Superior temporal gyrus (tissue), 1 donor: ENCODE results near the gene FLNA.
"Not testable (repeated sequence)": the region's sequence is repeated elsewhere in the genome, so short reads cannot be mapped to it uniquely, and the experiment has no call there.

Source experiments
- DNase-seq: peaks from one replicate; pipeline ENCODE4 v3.0.0-alpha.2; 2016; ENCODE audit errors: extremely low spot score

Gene FLNA

DNA sequence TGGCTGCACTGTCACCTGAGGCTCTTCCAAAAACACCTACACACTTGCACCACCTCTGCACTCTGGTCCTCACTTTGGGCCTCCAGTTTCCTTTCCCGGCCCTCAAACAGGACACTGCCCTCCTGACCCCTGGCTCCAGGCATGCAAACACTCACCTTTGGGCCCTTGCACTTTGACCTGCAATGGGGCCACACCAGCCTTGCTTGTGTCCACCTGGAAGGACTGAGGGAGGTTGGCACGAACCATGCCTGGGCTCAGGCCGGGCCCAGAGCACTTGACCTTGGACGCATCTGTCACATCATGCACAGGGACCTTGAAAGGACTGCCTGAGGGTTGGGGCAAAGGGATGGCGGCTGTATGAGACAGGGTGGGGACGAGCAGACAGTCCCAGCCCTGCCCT, 15.6 kb downstream of the FLNA start:
- DNase-seq: no peak

DNA sequence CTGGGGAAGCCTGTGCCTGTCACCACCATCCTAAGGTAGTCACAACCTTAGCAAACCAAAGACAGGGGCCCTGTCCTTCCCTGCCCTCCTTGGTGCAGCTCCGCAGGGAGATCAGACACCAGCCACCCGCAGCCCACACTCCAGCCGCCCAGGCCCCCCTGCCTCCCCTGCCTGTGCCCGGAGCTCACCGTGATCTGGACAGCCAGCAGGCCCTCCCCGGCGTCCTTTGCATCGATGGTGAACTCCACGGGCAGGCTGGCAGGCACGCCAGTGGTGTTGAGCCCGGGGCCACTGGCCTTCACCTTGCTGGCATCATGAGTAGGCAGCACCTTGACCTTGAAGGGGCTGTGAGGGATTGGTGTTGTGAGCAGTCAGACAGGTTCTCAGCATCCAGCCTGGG, 16.4 kb downstream of the FLNA start:
- no peak for DNase-seq

DNA sequence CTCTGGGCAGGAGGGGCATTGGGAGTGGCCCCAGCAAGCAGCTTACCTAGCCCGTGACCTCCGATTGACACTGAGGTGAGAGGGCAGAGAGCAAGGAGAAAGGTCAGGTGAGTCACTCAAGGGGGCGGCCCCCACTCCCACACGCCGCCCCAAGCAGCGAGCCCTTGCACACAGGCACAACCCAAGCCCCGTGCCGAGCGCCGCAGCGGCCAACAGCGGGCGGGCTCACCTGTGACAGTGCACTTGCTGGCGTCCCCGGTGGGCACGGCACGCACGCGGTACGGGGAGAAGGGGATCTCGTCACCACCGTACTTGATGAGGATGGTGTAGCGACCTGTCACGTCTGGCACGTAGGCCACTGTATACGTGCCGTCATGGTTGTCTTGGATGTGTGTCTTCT, 17.2 kb downstream of the FLNA start:
- no peak for DNase-seq

- DNase-seq: no peak
Observed at GRCh38 chrX:154356596-154356995, 17.8 kb downstream of the FLNA start.

- no peak for DNase-seq
Observed at GRCh38 chrX:154355776-154356140, 18.7 kb downstream of the FLNA start.

GRCh38 chrX:154355094-154355775, 19.2 kb downstream of the FLNA start:
- DNase-seq: no peak

DNA sequence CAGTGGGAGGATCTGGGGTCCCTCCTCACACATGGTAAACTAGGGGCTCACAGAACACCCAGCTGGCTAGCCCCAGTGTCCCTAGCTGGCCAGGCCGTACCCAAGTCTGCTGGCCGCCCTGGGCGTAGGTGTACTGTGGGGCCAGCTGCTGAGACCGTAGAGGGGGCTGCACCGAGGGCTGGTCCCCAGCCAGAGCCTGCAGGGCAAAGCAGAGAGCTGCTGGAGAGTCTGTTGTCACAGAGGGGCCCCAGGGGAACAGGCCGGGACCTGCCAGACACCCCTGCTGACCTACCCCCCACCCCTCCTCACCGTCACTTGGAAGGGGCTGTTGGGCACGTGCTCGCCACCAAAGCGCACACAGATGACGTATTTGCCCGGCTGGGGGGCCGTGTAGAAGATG, 19.9 kb downstream of the FLNA start:
- DNase-seq: no peak

GRCh38 chrX:154354013-154354412, 20.4 kb downstream of the FLNA start:
- DNase-seq: no peak

GRCh38 chrX:154353172-154353843, 21.1 kb downstream of the FLNA start:
- DNase-seq: no peak

- no peak for DNase-seq
Observed at GRCh38 chrX:154352466-154352865, 22.0 kb downstream of the FLNA start.

- no peak for DNase-seq
Observed at GRCh38 chrX:154352012-154352401, 22.4 kb downstream of the FLNA start.

DNA sequence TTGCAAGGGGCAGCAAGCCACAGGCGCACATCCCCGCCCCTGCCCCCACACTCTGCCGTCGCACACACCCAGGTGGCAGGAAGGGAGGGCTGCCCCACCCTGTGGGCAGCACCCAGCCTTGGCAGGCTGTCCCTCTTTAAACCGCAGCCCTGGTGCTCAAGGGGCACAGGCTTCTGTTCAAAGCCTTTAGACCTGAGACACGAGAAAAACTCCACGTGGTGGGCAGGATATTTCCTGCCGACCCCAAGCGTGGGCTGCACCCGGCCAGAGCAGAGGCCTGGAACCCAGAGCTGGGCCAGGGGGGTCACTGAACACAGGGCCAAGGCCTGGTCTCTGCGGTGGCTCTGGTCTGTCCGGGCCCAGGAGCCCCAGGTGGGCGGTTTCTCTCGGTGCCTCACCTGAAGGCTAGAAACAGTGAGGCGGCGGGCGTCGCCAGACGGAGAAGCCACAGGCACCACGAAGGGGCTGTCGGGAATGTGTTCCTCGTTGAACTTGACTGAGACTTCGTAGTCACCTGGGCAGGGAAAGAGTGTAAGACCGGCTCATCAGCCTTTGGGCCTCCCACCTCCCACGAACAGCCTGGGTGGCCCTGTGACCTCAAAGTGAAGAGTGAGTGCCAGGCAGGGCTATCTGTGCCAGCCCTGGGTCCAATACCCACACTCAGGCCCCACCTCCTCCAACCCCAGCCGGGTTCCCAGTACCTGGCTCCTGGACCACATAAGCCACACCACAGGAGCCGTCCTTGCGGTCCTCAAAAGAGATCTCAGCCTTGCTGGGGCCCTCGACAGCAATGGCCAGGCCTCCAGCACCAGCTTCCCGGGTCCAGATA, 23.0 kb downstream of the FLNA start:
- DNase-seq: no peak

DNA sequence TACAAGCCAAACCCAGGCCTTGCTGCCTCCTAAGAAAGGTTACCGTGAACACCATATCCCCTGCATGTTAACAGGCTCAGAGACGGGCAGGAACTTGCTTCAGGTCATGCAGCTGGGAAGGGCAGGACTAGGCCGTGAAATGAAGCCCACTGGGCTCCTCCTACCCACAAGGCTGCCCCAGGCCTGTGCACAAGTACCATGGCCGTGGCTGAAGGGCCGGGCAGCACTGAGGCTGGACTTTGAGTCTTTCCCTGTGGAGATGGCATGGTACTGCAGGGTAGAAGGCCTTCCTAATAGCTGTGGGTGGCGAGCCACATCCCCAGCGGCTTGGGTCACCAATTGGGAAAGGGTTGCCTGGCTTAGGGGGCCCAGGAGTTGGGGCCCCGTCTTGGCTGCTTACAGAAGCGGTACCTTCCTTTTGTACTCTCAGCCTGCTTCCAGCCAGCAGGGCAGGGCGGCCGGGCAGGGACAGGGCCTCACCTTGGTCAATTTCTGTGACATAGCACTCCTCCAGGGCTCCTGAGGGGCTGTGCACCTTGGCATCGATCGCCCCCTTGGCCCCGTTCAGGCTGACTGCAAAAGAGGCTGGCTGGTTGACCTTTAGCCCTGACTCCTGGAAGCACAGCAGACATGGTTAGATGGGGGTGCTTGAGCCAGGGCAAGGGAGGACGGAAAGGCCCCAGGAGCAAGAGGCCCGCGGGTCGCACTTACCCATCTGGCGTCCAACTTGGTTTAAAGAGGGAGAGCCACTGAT, 23.8 kb downstream of the FLNA start:
- DNase-seq: no peak

- no peak for DNase-seq
Observed at GRCh38 chrX:154349979-154350378, 24.5 kb downstream of the FLNA start.

DNA sequence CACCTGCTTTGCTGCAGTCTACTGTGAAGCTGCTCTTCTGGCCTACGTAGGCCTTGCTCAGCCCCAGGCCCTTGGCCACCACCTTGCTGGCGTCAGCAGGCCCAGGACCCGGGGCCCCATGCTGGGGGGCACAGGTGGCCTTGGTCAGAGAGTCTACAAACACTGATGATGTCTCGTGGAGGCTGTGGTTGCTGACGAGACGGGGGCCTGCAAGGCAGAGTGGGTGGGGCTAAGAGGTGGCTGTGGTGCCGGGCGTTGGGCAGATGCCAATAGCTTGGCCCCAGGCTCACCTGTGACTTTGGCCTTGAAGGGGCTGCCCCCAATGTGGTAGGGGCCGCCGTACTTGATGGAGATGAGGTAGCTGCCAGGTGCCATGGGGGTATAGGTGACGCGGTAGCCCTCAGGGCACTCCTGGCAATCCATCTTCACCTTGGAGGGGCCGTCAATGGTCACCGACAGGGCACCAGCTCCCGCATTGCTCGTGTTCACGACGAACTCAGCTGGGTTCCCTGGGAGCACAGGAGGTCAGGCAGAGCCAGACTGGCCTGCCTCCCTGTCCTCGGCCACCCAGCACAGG, 25.0 kb downstream of the FLNA start:
- no peak for DNase-seq

- DNase-seq: no peak
Observed at GRCh38 chrX:154348646-154349358, 25.6 kb downstream of the FLNA start.

GRCh38 chrX:154348114-154348531, 26.3 kb downstream of the FLNA start:
- no peak for DNase-seq

GRCh38 chrX:154343620-154344019, 30.8 kb downstream of the FLNA start:
- not testable (repeated sequence) for DNase-seq

GRCh38 chrX:154343063-154343462, 31.4 kb downstream of the FLNA start:
- DNase-seq: not testable (repeated sequence)

DNA sequence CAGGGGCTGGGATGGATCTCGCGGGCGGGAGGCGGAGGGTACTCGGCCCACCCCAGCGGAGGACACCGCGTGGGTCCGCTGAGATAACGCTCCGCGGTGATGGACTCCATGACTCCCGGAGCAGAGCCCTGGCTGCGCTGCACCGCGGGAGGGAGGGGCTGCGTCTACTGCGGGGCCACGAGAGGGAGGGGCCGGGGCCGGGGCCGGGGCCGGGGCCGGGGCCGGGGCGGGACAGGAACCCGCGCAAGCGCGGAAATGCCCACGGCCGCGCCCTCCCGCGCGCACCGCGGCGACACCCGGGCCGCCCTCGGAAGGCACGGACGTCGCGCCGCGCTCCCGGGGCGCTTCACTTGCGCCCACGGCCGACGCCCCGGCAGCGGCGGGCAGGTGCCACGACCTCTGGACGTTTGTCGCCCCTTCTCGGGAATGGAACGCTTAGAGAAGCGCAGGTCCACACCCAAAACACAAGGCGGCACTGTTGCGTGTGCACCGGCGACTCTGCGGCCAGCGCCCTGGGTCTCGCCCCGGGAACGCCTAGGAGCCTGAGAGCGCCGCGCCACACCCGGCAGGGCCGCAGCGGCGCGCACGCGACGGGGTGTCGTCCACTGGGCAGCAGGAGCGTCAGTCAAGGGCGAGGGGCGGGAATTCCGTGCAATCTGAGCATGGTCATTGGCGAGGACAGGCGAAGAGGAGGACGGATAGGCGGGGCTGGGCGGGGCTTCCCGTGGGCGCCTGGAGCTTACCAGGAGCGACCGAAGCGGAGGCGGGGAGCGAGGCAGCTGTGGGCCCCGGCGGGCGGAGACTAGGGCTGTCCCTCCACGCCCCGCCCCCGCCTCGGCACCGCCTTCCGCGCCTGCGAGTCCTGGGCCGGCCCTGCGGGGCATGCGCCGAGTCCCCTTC, 32.8 kb downstream of the FLNA start:
- not testable (repeated sequence) for DNase-seq
